HEK293 (cell line): Measurements from ENCODE around the gene OR7C1.
A peak's percentile ranks its signal among the peaks of the same experiment; 100 is the strongest.
"Not testable (repeated sequence)": the region's sequence is repeated elsewhere in the genome, so short reads cannot be mapped to it uniquely, and the experiment has no call there.

Experiments used
- CTCF ChIA-PET: fragments of 350-600 bp; formaldehyde crosslinking; extraction: SDS; loops from one replicate; lab custom pipeline; 2021; ENCODE audit warnings: antibody characterized with exemption; lab: Yijun Ruan, JAX
- POLR2A ChIA-PET: fragments of 300-600 bp; formaldehyde crosslinking; extraction: SDS; loops from one replicate; lab custom pipeline; 2020; ENCODE audit warnings: antibody characterized with exemption, inconsistent platforms; lab: Yijun Ruan, JAX
- H3K27ac ChIP-seq: fragments of 200-500 bp; sonication (Bioruptor generic); 2 replicates; pipeline ENCODE4 v1.5.1; 2014; ENCODE audit warnings: low read depth, low read length, control low read depth, inconsistent platforms; ENCODE audit errors: extremely low read depth
- H3K36me3 ChIP-seq, 2 experiments: fragments of 200-500 bp in 1 of 2; sonication (Bioruptor generic) in 1 of 2; 1 replicate in 1 of 2; 2 replicates in 1 of 2; pipeline ENCODE4 v1.5.1; 2014 to 2017; ENCODE audit warnings: inconsistent platforms in 2 of 2, low read length in 2 of 2; ENCODE audit not compliant: control insufficient read depth in 2 of 2, insufficient read depth in 1 of 2
- H3K4me1 ChIP-seq: fragments of 200-500 bp; sonication (Bioruptor generic); 2 replicates; pipeline ENCODE4 v1.5.1; 2014; ENCODE audit warnings: mild to moderate bottlenecking, low read length, inconsistent platforms; ENCODE audit not compliant: control insufficient read depth, insufficient read depth
- H3K4me3 ChIP-seq: 2 replicates; pipeline ENCODE4 v1.5.1; 2011; ENCODE audit warnings: low read depth, mild to moderate bottlenecking, control low read depth, low read length, moderate library complexity
- H3K9me3 ChIP-seq: fragments of 200-500 bp; sonication (Bioruptor generic); 2 replicates; pipeline ENCODE4 v1.5.1; 2014; ENCODE audit warnings: low read depth, low read length, inconsistent platforms; ENCODE audit not compliant: control insufficient read depth, insufficient read depth
- EGR2 ChIP-seq: fragments of 450-650 bp; formaldehyde crosslinking; IDR thresholded peaks from 2 replicates; pipeline ENCODE4 v1.5.1; 2016; ENCODE audit warnings: low read depth, missing biosample characterization, missing genetic modification characterization
- FEZF1 ChIP-seq: fragments of 450-650 bp; formaldehyde crosslinking; IDR thresholded peaks from 2 replicates; pipeline ENCODE4 v1.5.1; 2016; ENCODE audit warnings: missing biosample characterization, missing genetic modification characterization
- GLIS1 ChIP-seq: fragments of 450-650 bp; formaldehyde crosslinking; IDR thresholded peaks from 2 replicates; pipeline ENCODE4 v1.5.1; 2016; ENCODE audit warnings: missing biosample characterization, missing genetic modification characterization
- SP2 ChIP-seq: fragments of 450-650 bp; formaldehyde crosslinking; IDR thresholded peaks from 2 replicates; pipeline ENCODE4 v1.5.1; 2016; ENCODE audit warnings: missing biosample characterization, missing genetic modification characterization
- ZFHX2 ChIP-seq: fragments of 450-650 bp; formaldehyde crosslinking; conservative IDR thresholded peaks from 2 replicates; pipeline ENCODE4 v1.5.1; 2016; ENCODE audit warnings: missing biosample characterization, missing genetic modification characterization
- ZNF140 ChIP-seq: fragments of 450-650 bp; formaldehyde crosslinking; IDR thresholded peaks from 2 replicates; pipeline ENCODE4 v1.5.1; 2016; ENCODE audit warnings: missing biosample characterization, missing genetic modification characterization
- ZNF16 ChIP-seq: fragments of 450-650 bp; formaldehyde crosslinking; IDR thresholded peaks from 2 replicates; pipeline ENCODE4 v1.5.1; 2016; ENCODE audit warnings: low read depth, missing biosample characterization, missing genetic modification characterization
- ZNF211 ChIP-seq: fragments of 450-650 bp; formaldehyde crosslinking; IDR thresholded peaks from 2 replicates; pipeline ENCODE4 v1.5.1; 2016; ENCODE audit warnings: low read depth, missing biosample characterization, missing genetic modification characterization
- ZNF26 ChIP-seq: fragments of 450-650 bp; formaldehyde crosslinking; IDR thresholded peaks from 2 replicates; pipeline ENCODE4 v1.5.1; 2016; ENCODE audit warnings: missing biosample characterization, missing genetic modification characterization
- ZNF335 ChIP-seq: fragments of 450-650 bp; formaldehyde crosslinking; conservative IDR thresholded peaks from 2 replicates; pipeline ENCODE4 v1.5.1; 2016; ENCODE audit warnings: missing biosample characterization, missing genetic modification characterization
- ZNF449 ChIP-seq: fragments of 450-650 bp; formaldehyde crosslinking; IDR thresholded peaks from 2 replicates; pipeline ENCODE4 v1.5.1; 2017; ENCODE audit warnings: missing biosample characterization, mild to moderate bottlenecking, missing genetic modification characterization, moderate library complexity
- ZNF571 ChIP-seq: fragments of 450-650 bp; formaldehyde crosslinking; IDR thresholded peaks from 2 replicates; pipeline ENCODE4 v1.5.0; 2017; ENCODE audit warnings: missing biosample characterization, missing genetic modification characterization
- ZNF610 ChIP-seq: fragments of 450-650 bp; formaldehyde crosslinking; IDR thresholded peaks from 2 replicates; pipeline ENCODE4 v1.5.1; 2016; ENCODE audit warnings: missing biosample characterization, missing genetic modification characterization, borderline replicate concordance
- ZNF623 ChIP-seq: fragments of 450-650 bp; formaldehyde crosslinking; IDR thresholded peaks from 2 replicates; pipeline ENCODE4 v1.5.1; 2016; ENCODE audit warnings: missing biosample characterization, missing genetic modification characterization
- TF ChIP-seq, protein P1 (sequence below): fragments of 450-650 bp; formaldehyde crosslinking; IDR thresholded peaks from 2 replicates; pipeline ENCODE4 v1.5.1; 2016; ENCODE audit warnings: missing biosample characterization, missing genetic modification characterization

OR7C1 gene

DNA sequence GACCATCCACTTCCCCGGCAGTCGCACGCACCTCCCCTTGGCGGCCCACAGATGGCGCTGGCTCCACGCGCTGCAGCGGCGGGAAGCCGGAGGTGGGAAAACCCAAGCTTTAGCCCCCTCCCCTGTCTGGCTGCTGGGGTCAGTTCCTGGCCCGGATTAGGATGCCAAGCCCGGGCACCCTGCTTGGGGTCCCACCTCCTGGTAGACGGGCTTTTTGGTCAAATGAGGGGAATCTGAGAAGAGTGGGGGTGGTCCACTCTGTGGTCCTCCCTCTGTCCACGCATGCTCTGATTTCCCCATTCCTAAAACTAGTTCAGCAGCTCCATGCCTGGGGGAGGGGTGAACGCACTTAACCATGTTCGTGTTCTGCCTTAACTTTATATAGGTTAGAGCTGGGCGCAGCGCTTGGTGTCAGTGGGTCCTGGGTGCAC is 48.5 kb downstream of the OR7C1 start (continued):
- TF ChIP-seq, protein P1, sequence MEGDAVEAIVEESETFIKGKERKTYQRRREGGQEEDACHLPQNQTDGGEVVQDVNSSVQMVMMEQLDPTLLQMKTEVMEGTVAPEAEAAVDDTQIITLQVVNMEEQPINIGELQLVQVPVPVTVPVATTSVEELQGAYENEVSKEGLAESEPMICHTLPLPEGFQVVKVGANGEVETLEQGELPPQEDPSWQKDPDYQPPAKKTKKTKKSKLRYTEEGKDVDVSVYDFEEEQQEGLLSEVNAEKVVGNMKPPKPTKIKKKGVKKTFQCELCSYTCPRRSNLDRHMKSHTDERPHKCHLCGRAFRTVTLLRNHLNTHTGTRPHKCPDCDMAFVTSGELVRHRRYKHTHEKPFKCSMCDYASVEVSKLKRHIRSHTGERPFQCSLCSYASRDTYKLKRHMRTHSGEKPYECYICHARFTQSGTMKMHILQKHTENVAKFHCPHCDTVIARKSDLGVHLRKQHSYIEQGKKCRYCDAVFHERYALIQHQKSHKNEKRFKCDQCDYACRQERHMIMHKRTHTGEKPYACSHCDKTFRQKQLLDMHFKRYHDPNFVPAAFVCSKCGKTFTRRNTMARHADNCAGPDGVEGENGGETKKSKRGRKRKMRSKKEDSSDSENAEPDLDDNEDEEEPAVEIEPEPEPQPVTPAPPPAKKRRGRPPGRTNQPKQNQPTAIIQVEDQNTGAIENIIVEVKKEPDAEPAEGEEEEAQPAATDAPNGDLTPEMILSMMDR (tag by site-specific recombination) = peak; percentile 57
- no peak for TF ChIP-seq ZNF449 (tag by site-specific recombination)
- TF ChIP-seq ZNF335 (tag by site-specific recombination) = 0 out of 2 replicates have a peak, but pooled peaks have one; percentile 25
- no peak for TF ChIP-seq ZNF610
- TF ChIP-seq SP2 = 0 out of 2 replicates have a peak, but pooled peaks have one; percentile 11
- no peak for TF ChIP-seq ZNF571 (tag by site-specific recombination)

DNA sequence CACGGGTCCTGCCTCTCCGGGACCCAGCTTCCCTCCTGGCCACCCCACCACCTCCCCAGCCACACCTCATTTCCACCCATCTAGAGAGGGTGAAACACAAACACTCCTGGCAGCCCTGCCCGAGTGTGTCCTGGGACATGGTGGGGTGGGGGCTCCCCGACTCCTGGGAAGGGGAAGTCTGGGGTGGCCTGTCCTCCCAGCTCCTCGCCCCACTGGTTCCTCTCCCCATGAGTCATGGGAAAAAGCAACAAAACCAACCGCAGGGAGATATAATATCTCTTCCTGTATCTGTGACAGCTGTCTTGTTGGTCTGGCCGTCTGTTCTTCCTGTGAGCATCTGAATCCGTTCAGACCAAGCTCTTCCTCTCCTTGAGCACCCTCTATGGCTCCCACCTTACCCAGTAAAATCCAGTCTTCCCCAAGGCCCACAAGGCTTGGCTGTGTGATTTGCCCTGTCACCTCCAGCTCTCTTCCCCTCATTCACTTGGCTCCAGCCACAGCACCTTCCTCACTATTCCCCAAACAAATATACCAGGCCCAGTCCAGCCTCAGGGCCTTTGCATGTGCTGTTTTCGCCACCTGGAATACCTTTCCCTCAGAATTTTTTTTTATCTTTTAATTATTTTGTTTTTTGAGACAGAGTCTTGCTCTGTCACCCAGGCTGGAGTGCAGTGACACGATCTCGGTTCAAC is 49.7 kb downstream of the OR7C1 start:
- H3K27ac ChIP-seq, POLR2A ChIA-PET, H3K9me3 ChIP-seq, H3K4me3 ChIP-seq, H3K4me1 ChIP-seq, H3K36me3 ChIP-seq: not testable (repeated sequence)
- CTCF ChIA-PET = interaction anchor here (0.6 to 2.3 kb wide), 11 partner anchors 10 to 1851 kb away, joined by 3 to 16 read pairs (median 4); no protein-coding TSS in a partner anchor
- TF ChIP-seq ZNF16 (tag by site-specific recombination) (peak; percentile 31; the same call in 1 of the 2 replicates), ZNF623 (peak; percentile 88)

DNA sequence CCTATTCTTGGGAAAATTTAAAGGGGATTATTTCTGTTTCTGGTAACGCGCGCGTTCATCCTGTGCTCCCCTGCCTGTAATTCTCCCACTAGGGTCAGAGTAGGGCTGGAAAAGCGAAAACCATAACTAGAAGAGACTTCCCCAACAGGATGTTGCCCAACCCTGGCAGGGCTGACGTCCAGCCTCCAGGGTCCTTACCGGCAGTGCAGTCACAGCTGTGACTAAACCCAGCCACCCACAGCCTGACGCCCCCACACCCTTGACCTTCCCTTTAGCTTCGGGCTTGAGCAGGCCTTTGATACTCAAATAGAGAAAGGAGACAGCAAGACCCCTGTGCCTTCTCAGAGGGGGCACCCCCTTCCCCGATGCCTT is 50.3 kb downstream of the OR7C1 start:
- H3K4me1 ChIP-seq, H3K4me3 ChIP-seq, POLR2A ChIA-PET, H3K9me3 ChIP-seq, H3K27ac ChIP-seq, H3K36me3 ChIP-seq: not testable (repeated sequence)
- TF ChIP-seq EGR2 (tag by site-specific recombination) = peak; percentile 72; the same call in 1 of the 2 replicates
- peak; percentile 76 for TF ChIP-seq ZFHX2
- CTCF ChIA-PET = interaction anchor here (0.6 to 1.0 kb wide), 5 partner anchors 65 to 1852 kb away, joined by 3 read pairs; no protein-coding TSS in a partner anchor

DNA sequence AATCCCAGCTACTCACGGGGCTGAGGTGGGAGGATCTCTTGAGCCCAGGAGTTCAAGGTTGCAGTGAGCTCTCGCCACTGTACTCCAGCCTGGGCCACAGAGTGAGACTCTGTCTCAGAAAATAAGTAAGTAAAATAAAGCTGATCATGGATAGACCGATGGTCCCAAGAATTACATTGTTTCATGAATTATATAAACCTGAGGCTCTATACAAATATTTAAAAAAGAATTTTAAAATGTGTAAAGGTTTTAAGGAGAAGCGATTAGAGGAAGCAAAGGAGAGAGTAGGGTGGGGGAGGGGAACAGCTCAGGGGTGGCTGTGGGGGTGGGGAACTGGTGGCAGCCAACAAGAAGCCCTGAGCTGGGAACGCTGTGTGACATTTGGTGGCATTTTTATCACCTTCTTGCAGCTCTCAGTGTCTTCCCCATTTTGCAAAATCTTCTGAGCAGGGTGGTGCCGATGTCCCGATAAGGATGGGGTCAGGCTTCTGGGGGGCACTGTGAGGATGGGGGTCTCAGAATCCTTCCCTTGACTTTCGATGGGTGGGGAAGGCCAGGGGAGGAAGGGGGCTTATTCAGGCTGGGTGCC is 51.5 kb downstream of the OR7C1 start:
- CTCF ChIA-PET = not testable (repeated sequence)

DNA sequence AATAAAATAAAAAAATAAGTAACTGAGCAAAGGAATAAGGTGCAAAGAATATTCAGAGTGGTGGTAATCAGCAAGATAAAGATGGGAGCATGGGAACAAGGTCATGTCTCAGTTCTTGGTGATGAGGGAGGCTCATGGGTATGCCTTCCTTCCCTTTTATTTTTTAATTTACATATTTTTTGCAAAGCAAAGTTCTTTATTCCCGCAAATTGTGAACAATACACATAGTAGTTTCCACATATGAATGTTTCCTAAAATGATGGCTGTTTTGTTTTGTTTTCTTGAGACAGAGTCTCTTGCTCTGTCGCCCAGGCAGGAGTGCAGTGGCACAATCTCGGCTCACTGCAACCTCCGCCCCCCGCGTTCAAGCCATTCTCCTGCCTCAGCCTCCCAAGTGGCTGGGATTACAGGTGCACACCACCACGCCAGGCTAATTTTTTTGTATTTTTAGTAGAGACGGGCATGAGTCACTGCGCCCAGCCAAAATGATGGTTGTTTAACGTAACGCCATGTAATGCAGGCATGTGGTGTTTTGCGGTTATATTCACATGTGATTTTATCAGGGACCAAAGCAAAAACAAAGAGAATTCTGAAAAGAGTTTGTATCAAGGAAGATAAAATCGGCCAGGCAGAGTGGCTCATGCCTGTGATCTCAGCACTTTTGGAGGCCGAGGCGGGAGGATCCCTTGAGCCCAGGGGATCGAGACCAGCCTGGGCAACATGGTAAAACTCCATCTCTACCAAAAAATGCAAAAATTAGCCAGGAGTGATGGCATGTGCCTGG is 52.2 kb downstream of the OR7C1 start:
- Histone ChIP-seq H3K4me3 (no peak overlapping the region), H3K36me3 (no peaks in the 10 kb centered on the region), H3K4me1 (no peaks in the 10 kb centered on the region), H3K9me3 (no peaks in the 10 kb centered on the region), H3K27ac (no peak overlapping the region)
- TF ChIP-seq FEZF1 (tag by site-specific recombination) = no peak
- TF ChIP-seq GLIS1 = no peak
- no peak for TF ChIP-seq ZNF140 (tag by site-specific recombination)
- no peak for TF ChIP-seq ZNF211 (tag by site-specific recombination)
- no peak for TF ChIP-seq ZNF26 (tag by site-specific recombination)
- ChIA-PET CTCF (interaction anchor here (0.7 kb wide), 1 partner anchor 108 kb away, joined by 4 read pairs; no protein-coding TSS in a partner anchor), POLR2A (interaction anchor here (0.6 kb wide), 1 partner anchor 125 kb away, joined by 5 read pairs; no protein-coding TSS in a partner anchor)

More for the DNA sequence above, 51.5 kb downstream of the OR7C1 start:
- H3K4me3 ChIP-seq, H3K9me3 ChIP-seq, H3K36me3 ChIP-seq, H3K4me1 ChIP-seq, POLR2A ChIA-PET, H3K27ac ChIP-seq: not testable (repeated sequence)
